Activated T-cell treated with anti-CD3 and anti-CD28 coated beads for 24 hours (primary cell): ENCODE results near the gene ARHGAP10.

Source experiments
- DNase-seq: peaks from one replicate; pipeline ENCODE4 v3.0.0-alpha.2; 2020; ENCODE audit warnings: low read depth

The ARHGAP10 gene

DNA sequence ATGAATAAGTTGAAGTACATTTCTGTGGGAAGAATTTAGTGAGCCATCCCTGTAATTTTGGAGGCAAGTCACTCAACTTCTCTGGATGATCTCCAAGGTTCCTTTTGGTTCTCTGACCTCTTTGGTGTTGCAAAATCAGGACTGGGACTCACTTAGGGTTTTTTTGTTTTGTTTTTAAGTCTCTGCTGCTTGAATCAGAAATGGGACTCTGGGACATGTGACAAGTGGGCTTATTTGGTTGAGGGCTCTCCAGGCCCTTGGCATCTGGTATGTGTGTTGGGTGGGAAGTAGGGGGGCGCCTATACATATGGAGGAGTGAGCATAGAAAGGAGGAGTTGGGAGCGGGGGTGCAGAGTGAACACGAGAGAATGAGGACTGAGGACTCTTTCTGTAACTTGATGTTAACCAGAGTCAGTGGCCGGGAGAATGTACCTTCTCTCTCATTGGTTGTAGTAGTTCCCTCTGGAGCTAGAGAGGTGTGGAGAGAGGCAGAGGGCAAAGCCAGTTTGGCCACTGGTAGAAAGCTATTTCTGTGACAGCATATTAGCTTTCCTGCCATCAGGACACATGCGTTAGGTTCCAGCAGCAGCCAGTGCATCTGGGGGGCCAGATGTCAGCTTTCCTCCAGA is 1.9 kb downstream of the ARHGAP10 start:
- no peak for DNase-seq

DNA sequence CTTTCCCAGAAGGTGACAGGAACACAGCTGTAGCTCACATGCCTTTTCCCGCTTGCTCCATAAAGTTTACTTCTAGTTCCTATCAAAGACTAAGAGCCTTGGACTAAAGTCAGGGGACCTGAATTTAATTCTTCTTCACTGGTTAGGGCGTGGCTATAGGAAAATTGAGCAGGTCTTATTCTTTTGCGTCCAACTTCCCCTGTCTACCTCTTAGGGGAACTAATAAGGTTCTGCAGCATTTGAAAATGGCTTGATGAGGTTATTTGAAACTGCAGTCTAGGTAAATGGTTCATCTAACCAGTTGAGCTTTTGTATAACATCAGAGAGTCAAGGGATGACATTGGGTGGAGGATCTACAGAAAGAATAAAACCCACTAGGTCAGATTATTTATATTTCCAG is 2.6 kb downstream of the ARHGAP10 start:
- DNase-seq, result no peak

DNA sequence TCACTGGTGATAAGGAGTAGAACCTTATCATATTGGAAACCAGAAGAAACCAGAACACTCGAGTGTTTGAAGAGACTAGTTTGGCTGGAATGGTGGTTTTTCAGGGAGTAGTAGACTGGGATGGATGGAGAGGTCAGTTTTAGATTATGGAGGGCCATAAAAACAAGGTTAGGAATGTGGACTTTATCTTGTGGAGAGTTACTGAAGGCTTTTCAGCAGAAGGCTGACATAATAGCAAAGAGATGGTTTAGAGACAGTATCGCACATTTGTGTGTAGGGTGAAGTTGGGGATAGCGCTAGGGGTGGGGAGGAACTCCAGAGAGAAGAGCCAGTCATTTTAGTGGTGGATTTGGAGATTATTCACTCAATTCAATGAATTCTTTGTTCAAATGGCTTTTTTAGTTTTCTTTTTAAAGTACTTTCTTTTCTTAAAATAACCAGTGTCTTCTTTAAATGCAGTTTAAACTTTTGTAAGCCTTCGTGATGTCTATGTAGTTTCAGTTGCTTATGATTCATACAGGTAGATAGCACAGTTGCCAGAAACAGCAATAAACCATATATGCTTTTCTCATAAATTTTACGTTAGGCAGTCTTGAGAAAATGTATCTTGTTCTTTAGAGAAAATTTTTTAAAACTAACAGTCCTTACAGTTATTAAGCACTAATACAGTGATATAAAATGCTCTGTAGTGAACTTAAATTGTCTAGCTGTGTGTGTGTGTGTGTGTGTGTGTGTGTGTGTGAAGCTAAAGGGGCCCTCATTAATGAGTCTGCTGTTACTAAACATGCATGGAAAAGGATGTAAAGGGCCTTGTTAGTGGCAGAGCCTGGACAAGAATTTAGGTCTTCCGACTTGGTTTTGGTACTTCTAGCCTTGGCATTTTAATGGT is 3.8 kb downstream of the ARHGAP10 start:
- DNase-seq, result no peak

DNA sequence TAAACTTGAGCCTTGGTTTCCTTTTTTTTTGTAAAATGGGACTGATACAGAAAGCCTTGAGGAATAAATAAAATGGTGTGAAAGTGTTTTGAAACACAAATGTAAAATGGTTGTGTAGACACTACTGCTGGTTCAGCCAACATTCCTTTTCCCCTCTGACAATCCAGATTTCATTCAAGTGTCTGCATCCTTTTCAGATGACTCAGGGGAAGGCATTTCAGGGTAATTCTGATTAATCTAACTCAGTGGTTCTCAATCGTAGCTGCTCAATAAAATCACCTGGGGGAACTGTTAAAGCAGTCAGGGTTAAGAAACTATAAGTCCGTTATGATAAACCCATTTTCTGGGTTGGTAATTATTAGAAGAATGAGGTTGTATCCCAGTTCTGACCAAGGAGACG is 4.6 kb downstream of the ARHGAP10 start:
- no peak for DNase-seq

DNA sequence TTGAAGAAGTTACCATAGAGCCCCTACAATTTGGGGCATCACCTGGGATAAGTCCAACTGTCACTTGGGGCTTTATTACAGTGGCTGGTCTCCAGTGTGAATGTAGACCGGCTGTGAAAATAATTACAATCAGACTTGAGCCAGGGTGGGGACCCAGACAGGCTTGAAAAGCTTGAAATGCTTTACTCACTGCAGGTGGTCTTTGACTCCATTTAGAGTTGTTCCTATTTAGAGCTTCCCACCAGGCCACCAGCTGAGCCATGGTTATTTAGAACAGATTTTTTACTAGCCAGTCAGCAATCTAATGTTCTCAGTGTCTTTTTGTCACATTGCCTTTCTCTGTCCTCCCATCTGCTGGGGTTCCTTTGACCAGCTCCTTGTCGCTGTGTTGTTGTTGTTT is 5.7 kb downstream of the ARHGAP10 start:
- DNase-seq, result no peak

DNA sequence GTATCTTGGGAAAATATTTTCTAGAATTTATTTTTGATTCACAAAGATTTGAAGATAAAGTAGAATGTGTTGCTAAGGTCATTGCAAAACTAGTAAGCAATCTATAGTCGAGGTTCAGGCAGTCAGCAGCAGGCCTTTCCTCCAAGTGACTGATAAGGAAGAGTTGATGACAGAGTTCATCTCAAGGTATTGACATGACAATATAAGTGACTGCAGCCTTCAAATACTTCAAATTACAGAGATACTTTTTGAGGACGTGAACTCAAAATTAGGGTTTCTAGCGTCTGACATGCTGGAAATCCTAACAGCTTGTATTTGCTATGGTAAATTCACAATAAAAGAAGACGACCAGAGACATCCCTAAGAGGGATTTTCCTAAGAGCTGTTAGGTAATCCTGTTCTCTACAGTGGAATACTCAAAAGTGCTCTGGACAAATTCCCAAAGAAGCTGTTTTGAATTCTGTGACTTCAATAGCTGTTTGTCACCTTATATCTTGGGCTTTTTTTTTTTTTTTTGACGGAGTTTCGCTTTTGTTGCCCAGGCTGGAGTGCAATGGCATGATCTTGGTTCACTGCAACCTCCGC is 7.4 kb downstream of the ARHGAP10 start:
- no peak for DNase-seq

DNA sequence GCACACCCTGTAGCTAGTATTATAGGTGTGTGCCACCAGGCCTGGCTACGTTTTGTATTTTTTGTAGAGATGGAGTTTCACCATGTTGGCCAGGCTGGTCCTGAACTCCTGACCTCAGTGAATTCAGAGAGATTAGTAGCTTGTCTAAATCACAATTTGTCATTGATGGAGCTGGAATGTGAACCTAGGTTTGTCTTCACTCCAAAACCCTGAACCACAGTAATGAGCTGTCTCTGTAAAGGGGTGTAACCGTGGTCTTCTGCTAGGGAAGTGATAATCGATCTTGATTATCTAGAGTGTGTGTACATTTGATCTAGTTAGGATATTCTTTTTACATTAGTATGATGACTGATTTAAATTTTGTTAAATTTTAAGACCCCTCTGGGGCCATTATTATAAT is 8.3 kb downstream of the ARHGAP10 start:
- no peak for DNase-seq

DNA sequence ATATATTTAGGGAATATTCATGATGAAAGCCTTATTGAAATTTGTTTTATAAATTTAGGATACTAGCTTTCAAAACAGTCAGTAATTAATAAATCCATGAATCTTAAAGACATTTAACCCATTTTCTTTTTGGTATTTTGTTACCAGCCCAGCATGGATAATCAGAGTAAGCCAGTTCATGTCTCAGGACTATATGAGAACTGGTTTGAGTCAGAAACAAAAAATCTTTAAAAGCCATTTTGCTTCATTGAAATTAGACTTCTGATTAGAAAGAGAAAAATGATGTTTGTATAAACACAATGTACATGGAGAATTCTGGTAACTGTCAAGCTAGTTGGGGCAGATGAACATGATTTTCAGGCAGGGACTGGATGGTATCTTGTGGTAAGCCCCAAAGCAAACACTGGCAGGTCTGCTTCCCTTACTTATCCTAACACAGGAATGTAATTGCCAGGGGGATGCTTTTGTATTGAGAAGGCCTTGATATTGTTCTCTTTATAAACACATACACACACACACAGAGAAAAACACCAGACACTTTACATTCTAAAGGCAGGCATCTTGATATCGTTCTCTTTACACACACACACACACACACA is 9.4 kb downstream of the ARHGAP10 start:
- DNase-seq, result no peak

DNA sequence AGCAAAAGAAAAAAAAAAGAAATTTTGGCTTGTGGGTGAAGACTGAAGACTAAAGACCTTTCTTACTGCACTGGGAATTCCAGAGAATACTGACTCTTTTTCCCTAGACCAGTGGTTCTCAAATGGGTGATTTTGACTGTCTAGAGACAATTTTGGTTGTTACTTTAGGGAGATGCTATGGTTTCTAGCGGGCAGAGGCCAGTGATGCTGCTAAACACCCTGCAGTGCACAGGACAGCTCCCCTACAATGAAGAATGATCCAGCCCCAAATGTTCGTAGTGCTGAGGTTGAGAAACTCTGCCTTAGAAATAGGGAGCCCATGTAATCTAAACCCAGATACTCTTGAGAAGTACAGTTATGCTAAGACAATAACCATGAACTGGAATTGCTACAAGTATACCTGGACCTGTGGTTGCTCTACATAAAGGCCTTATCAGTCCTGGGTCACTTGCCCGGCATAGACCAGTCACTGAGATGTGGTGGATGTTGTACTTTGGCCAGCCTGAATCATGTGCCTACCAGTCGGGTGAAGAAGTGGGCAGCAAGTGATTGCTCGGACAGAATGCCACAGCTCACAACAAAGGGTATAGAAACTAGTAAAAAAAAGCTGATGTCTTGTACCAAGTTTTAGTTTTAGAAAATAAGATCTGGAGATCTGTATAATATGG is 16.0 kb downstream of the ARHGAP10 start:
- DNase-seq, result no peak

DNA sequence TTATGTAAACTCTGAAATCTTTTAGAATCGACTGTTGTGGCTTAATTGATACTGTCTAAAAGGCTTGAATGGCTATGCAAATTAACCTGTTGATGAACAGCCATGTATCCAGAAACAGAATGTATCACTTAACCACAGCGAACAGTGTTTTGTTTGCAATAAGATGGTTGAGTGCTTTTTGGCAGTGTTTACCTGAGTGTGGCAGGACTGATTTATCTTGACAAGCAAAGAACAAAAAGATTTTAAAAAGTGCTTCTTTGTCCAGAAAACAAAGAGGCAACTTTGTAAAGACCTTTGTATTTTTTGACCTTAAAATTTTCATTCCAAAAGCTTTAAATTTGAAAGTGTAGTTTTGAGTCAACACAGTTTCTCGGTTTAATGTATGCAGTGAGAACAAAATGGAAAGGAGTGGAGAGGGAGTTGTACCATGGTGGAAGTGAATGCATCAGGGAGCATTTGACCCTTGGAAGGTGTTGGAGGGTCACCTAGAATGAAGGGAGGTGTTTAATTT is 18.0 kb downstream of the ARHGAP10 start:
- DNase-seq, result no peak

DNA sequence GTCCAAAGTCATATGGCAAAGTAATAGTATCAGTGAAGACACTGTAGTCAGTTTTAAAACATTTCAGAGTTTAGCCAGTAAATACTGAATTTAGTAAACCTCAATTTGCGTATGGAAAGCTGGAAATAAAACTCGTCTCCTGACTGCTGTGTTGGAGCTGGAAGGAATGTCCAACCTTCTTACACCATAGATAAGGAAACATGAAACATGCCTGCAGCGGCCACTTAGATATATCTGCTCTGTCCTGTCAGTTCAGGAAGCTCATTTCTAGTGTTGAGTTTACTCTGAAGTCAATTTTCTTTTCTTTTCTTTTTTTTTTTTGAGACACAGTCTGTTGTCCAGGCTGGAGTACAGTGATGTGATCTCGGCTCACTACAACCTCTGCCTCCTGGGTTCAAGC is 21.2 kb downstream of the ARHGAP10 start:
- no peak for DNase-seq

DNA sequence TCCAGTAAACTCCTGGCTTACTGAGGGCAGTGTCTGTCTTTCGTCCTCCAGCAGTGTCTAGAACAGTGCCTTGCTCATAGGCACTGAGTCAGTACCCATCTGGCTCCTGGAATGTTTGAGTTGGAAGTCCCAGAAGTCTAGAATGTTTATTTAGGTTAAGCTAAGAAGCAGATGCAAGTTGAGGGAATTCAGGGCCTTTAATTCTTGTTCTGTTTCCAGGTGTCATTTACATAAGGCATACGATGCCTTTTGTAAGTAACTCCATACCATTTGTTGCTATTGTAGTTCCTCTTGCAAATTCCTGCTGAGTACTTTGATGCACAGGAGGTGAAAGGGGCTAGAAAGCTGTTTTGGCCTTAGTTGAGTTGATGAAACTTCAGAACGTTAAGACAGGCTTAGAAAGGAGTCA is 22.2 kb downstream of the ARHGAP10 start:
- no peak for DNase-seq

DNA sequence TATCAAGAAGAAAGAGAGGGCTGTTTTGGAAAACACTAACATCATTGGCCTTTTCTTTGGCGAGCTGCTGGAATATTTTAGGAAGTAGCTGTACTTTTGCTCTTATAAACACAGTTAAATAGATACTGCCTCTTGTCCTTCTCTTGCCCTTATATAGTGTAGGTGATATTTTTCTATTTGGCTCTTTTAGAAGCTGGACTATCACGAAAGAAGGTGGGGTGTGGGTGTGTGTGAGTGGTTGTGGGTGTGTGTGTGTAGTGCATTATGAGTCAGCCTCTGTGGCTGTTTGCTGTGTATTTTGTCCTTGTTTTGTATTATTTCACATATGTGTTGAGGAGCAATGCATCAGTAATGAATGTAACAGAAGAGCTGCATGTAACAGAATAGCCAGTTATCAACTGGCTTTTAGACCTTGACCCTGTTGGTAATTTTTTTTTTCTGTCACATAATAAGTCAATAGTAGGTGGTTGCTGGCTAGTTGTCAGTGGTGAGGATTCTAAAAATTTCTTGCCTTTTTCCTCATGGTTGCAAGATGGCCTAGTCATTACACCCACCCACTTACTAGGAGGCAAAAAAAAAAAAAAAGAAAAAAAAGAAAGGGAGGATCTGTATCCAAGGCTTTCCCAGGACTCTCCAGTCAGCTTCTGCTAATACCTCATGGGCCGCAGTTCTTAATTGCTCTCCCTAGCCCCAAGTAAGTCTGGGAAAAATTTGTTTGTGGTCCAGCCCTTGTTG is 23.8 kb downstream of the ARHGAP10 start:
- DNase-seq, result no peak

DNA sequence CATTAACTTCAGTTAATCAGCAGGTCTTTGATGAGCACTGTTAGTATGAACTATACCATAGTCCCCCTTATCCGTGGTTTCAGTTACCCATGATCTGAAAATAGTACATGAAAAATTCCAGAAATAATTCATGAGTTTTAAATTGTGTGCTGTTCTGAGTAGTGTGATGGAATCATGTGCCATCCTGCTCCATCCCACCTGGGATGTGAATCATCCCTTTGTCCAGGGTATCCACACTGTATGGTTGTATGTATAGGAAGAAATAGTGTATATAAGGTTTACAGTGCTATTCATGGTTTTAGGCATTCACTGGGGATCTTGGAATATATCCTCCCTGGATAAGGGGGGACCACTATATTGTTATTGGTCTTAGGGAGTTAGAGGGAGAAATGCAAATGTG is 24.5 kb downstream of the ARHGAP10 start:
- no peak for DNase-seq

DNA sequence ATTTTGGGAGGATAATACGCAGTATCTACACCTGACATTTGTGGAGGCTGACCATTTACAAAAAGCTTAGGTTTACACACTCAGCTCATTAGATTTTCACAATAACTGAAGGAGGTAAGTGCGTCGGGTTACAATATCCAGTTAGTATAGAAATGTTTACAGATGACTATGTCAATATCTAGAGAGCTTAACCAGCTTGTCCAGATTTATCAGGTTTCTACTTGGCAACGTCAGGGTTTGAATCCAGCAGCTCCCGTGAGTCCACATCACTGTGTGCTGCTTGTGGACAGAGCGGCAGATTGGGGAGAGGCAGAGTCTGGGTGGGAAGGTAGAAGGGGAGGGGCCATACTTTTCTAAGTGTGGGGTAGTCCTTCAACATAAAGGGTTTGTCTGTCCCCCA is 28.3 kb downstream of the ARHGAP10 start:
- DNase-seq, result no peak

DNA sequence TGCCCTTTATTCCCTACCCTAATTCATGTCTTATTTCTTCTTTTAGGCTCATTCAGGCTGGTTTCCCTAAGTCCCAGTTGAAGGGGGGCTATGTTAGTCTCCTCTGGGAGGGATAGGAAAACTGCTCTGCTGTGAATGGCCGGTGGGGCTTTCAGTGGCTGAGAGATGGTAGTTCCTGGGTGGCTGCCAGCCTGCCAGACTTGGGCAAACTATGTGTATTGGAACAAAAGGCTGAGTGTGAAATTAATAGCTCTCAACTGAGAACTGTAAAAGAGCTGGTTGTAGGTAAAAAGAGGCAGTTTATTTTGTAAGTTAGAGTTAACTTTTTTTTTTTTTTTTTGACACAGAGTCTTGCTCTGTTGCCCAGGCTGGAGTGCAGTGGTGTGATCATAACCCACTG is 28.8 kb downstream of the ARHGAP10 start:
- no peak for DNase-seq

DNA sequence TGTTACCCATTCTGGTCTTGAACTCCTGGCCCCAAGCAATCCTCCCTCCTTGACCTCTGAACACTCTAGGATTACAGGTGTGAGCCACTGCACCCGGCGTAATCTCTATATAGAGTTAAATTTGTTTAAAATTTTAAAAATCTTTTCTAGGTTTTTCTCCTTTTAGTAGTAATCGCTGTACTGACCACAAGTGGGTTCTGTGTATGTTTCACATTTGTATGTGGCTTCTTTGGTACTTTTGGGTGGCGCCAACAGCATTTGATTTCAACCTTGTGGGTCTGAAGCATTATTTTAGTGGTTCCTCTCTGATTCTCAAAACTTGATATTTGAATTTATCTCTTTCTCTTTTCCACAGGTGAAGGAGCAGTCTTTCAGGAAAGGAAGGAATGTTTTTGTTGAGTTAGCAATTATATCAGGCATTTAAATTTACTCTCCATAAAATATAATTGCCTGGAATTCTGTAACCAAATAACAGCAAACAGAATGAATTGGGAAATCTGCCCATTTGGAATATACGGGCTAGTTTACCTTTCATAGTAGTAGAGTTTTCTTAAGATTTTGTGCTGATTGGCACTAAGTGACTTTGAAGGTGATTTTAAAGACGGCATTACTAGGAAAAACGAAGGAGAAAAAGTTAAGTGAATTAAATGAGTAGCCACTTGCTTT is 29.5 kb downstream of the ARHGAP10 start:
- no peak for DNase-seq

DNA sequence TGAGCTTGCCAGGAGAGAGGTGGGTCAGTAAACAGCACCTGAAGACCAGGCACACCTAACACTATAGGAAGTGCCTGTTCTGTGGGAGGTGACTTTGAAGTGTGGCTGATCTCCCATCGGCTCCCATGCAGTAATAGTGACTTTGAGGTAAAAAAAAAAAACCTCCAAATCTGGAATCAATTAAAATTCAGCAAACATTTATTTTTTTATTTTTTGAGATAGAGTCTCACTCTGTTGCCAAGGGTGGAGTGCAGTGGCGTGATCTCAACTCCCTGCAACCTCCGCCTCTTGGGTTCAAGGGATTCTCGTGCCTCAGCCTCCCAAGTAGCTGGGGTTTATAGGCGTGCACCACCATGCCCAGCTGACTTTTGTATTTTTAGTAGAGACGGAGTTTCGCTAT is 32.4 kb downstream of the ARHGAP10 start:
- DNase-seq, result no peak

DNA sequence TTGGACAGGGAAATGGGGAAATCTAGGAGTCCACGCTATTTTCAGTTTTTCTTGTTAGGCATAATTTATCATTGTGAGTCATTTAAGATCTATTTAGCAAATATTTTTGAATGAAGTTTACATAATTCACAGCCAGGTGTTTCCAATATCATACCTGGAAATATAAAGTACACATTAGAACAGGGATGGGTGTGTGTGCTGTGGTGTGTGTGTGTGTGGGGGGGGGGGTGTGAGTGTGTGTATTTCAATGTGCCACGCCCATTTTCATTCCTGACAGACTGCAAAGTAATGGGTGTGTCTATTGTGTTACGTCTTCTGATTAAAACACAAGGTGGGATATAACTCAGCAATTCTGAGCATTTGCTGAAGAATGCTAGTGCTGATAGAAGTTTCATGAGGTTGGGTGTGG is 33.2 kb downstream of the ARHGAP10 start:
- DNase-seq, result no peak

DNA sequence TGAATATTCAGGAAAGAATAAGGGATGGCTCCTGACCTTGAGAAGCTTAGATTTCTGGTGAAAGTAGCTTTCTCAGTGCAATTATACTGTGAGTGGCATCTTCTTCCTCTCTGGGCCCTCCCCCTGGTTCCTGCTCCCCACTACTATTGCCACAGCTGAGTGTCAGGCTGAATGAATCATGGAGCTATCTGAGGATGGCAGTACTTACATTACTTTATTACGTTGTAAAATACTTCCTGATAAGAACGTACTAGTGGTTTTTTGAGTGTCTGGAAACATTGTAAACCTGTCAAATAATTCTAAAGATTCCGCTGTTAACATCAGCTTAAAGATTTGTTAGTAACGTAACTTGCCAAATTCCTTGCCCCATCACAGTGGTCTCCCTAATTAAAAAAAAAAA is 36.2 kb downstream of the ARHGAP10 start:
- DNase-seq, result no peak

DNA sequence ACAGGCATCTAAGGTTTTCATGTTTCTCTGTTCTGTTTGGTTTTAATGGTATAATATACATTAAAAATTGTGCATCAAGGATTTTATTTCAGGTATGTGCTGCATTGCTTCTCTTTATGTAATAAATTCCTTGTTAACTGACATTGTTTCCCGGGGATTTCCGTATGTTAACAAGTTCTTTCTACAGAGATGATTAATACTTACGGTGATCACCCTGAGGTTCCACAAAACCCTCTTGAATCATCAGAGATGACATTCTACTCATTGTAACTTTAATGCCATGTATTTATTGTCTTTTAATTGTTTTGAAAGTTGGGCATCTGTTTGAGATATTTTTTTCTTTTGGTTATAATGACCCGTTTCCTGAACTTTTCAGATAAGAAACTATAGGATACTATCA is 37.5 kb downstream of the ARHGAP10 start:
- DNase-seq, result no peak
